Measurements from ENCODE around the gene CCZ1.
A peak's percentile ranks its signal among the peaks of the same experiment; 100 is the strongest.
"Not testable (repeated sequence)": the region's sequence is repeated elsewhere in the genome, so short reads cannot be mapped to it uniquely, and the experiment has no call there.

DNA sequence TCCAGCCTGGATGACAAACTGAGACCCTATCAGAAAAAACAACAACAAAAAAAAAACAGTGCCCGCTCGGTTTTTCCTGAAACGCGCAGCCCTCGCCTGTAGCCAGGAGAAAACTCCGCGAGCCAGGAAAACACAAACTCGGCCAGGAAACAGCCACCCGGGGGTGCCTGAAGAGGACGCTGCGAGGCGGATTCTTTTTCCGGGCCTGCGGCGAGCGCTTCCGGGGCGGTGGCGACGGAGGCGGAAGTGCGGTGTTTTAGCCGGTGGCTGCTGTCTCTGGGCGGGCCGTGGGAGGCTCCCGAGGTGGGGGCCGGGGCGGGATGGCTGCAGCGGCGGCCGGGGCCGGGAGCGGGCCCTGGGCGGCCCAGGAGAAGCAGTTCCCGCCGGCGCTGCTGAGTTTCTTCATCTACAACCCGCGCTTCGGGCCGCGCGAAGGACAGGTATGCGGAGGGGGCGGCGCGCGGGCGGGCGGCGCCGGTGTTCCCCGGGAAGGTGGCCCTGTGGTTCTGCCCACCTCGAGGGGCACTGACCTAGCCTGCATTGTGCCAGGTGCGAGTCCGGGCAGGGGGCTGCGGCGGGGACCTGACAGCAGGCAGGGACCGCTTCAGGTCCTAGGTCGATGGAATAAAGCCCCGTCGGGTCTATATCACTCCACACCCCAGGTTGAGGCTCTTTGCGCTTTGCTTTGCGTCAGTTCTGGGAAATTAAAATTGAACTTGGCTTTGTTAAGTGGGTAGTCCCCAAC is at the start of gene CCZ1:
- peak; percentile 50; the same call in 1 of the 2 replicates for TF ChIP-seq POLR2AphosphoS5 (IDR thresholded peaks at IDR 0.05; ENCODE audit: borderline replicate concordance, low read depth, low read length)
- not testable (repeated sequence) for TF ChIP-seq EZH2 (IDR thresholded peaks at IDR 0.05); FOXP2 (optimal IDR thresholded peaks at IDR 0.05; ENCODE audit: control extremely low read depth, extremely low read length, insufficient read depth)
